GM12874 (cell line): ENCODE data around the gene CYP2D6.

Source experiments
- CTCF ChIP-seq: IDR thresholded peaks from 2 replicates; pipeline ENCODE4 v1.5.1; 2011; ENCODE audit warnings: low read depth, mild to moderate bottlenecking, control low read depth, low read length, moderate library complexity; ENCODE audit not compliant: insufficient read depth

Gene CYP2D6

GRCh38 chr22:42173183-42173926 lies 42.7 kb upstream of the CYP2D6 start:
- no peak for TF ChIP-seq CTCF

GRCh38 chr22:42172773-42173172 lies 42.2 kb upstream of the CYP2D6 start:
- no peak for TF ChIP-seq CTCF

- no peak for TF ChIP-seq CTCF
These were observed 41.5 kb upstream of the CYP2D6 start for GRCh38 chr22:42171946-42172719.

GRCh38 chr22:42171417-42171816 lies 40.8 kb upstream of the CYP2D6 start:
- TF ChIP-seq CTCF = no peak

GRCh38 chr22:42170946-42171345 lies 40.3 kb upstream of the CYP2D6 start:
- TF ChIP-seq CTCF = no peak

- TF ChIP-seq CTCF = peak; percentile 94
These were observed 38.5 kb upstream of the CYP2D6 start for GRCh38 chr22:42169055-42169469.

GRCh38 chr22:42168476-42168875 lies 37.9 kb upstream of the CYP2D6 start:
- TF ChIP-seq CTCF = no peak
